Body of pancreas (tissue), 4 donors: ENCODE measurements around the gene ATXN7L1.

Experiments
- CTCF ChIP-seq, 7 experiments: fragments of 450-650 bp in 4 of 7; fragments of 200-600 bp in 3 of 7; sonication (generic) in 3 of 7; IDR thresholded peaks; one replicate each; pipeline ENCODE4 v1.5.1; 2016 to 2019; ENCODE audit warnings: antibody characterized with exemption in 7 of 7
- POLR2A ChIP-seq, 3 donors: fragments of 450-650 bp; IDR thresholded peaks; one replicate each; pipeline ENCODE4 v1.6.1; 2016; ENCODE audit warnings: antibody characterized with exemption in 3 of 3, mild to moderate bottlenecking in 2 of 3

GRCh38 chr7:105788356-105788755, 88.0 kb downstream of the ATXN7L1 start:
- TF ChIP-seq CTCF (IDR thresholded peaks at IDR 0.05), result no peak
- TF ChIP-seq POLR2A (IDR thresholded peaks at IDR 0.05), result no peak
